Neural progenitor cell (in vitro differentiated cells): Measurements from ENCODE around the gene LRP1B. TPM values are rescaled to one million over a fixed set of nuclear protein-coding genes. Genes with fewer than 3 reads are reported as not detected.

Experiments
- DNase-seq: peaks from one replicate; pipeline ENCODE4 v3.0.0-alpha.2; 2016; ENCODE audit warnings: low spot score
- H2AFZ ChIP-seq: fragments of 200-600 bp; sonication (generic); replicated peaks from 2 replicates; pipeline ENCODE4 v1.6.1; 2016; ENCODE audit warnings: antibody characterized with exemption
- H3F3A ChIP-seq: fragments of 200-600 bp; sonication (generic); 2 replicates; pipeline ENCODE4 v1.6.1; 2016; ENCODE audit warnings: antibody characterized with exemption, low read depth
- H3K27ac ChIP-seq: fragments of 200-600 bp; sonication (generic); 2 replicates; pipeline ENCODE4 v1.5.1; 2016; ENCODE audit warnings: mild to moderate bottlenecking
- H3K27me3 ChIP-seq: fragments of 200-600 bp; sonication (generic); 2 replicates; pipeline ENCODE4 v1.6.1; 2016; ENCODE audit warnings: mild to moderate bottlenecking, moderate library complexity
- H3K36me3 ChIP-seq: fragments of 200-600 bp; sonication (generic); 2 replicates; pipeline ENCODE4 v1.5.1; 2016
- H3K4me1 ChIP-seq: fragments of 200-600 bp; sonication (generic); 2 replicates; pipeline ENCODE4 v1.6.1; 2016; ENCODE audit warnings: mixed run types
- H3K4me2 ChIP-seq: fragments of 200-600 bp; sonication (generic); 2 replicates; pipeline ENCODE4 v1.6.1; 2016
- H3K4me3 ChIP-seq: fragments of 200-600 bp; sonication (generic); 2 replicates; pipeline ENCODE4 v1.5.1; 2016
- H3K79me2 ChIP-seq: fragments of 200-600 bp; sonication (generic); 2 replicates; pipeline ENCODE4 v1.6.1; 2016; ENCODE audit warnings: low read depth
- H3K9ac ChIP-seq: fragments of 200-600 bp; sonication (generic); 2 replicates; pipeline ENCODE4 v1.6.1; 2016
- H3K9me3 ChIP-seq: fragments of 200-600 bp; sonication (generic); 2 replicates; pipeline ENCODE4 v1.5.1; 2016; ENCODE audit warnings: low read depth
- H4K20me1 ChIP-seq: fragments of 200-600 bp; sonication (generic); 2 replicates; pipeline ENCODE4 v1.6.1; 2016; ENCODE audit warnings: low read depth
- H3K27ac Mint-ChIP-seq: 3 replicates; pipeline ENCODE4 v1.8.0; 2021; ENCODE audit warnings: mixed read lengths
- H3K27me3 Mint-ChIP-seq: 2 replicates; pipeline ENCODE4 v1.8.0; 2022; ENCODE audit warnings: low read depth, mild to moderate bottlenecking, inconsistent platforms, moderate library complexity, mixed read lengths; ENCODE audit not compliant: insufficient read depth
- H3K36me3 Mint-ChIP-seq: 3 replicates; pipeline ENCODE4 v1.8.0; 2021; ENCODE audit warnings: mixed read lengths
- H3K4me1 Mint-ChIP-seq: 3 replicates; pipeline ENCODE4 v1.8.0; 2021; ENCODE audit warnings: mixed read lengths
- H3K4me3 Mint-ChIP-seq: 3 replicates; pipeline ENCODE4 v1.8.0; 2021; ENCODE audit warnings: mild to moderate bottlenecking, moderate library complexity, mixed read lengths
- H3K9me3 Mint-ChIP-seq: 3 replicates; pipeline ENCODE4 v1.8.0; 2020; ENCODE audit warnings: mixed read lengths
- EZH2 ChIP-seq: fragments of 200-600 bp; sonication (generic); IDR thresholded peaks from 2 replicates; pipeline ENCODE4 v1.6.1; 2017; ENCODE audit warnings: antibody characterized with exemption, mild to moderate bottlenecking, moderate library complexity
- EZH2phosphoT487 ChIP-seq: fragments of 200-600 bp; sonication (generic); IDR thresholded peaks from 2 replicates; pipeline ENCODE4 v1.6.1; 2017; ENCODE audit warnings: antibody characterized with exemption
- total RNA-seq: library from RNA; depleted of rRNA; stranded (reverse); fragments of >200 nt; gene quantifications from 2 replicates; pipeline ENCODE4 v1.2.3, GENCODE V29; 2015; ENCODE audit warnings: low replicate concordance
- TF ChIP-seq, protein P1 (sequence below): fragments of 200-600 bp; sonication (generic); IDR thresholded peaks from 2 replicates; pipeline ENCODE4 v1.5.1; 2017; ENCODE audit warnings: antibody characterized with exemption, mild to moderate bottlenecking

Gene LRP1B
- total RNA-seq, 1 donor from 2014 or later = not detected

DNA sequence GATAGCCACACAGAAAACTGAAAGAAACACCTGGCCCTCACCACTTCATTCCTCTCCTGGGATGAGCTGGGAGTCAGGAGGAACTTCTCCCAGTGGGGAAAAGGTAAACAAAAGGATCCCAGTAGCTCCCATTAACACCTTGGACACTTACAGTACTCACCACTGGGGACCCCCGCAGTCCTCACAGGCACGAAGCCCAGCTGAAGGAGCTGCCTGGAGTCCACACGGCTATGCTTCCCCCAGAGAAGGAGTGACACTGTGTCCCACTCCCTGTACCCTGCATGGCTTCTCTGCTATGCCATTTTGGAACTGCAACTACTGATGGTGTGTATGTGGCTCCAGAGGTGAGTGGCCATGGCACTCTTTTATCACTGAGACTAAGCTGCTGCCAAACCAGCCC lies 1565.1 kb downstream of the LRP1B start:
- no peaks in the 10 kb centered on the region for H3K4me1 ChIP-seq
- Mint-ChIP-seq H3K4me1 (no peaks in the 10 kb centered on the region), H3K27ac (no peak overlapping the region), H3K4me3 (no peak overlapping the region), H3K9me3 (no peaks in the 10 kb centered on the region), H3K27me3 (no peaks in the 10 kb centered on the region), H3K36me3 (no peaks in the 10 kb centered on the region)
- DNase-seq = no peak
- H2AFZ ChIP-seq = no peak overlapping the region
- H3K79me2 ChIP-seq = no peaks in the 10 kb centered on the region
- no peak overlapping the region for H3K4me3 ChIP-seq
- H3K27ac ChIP-seq = no peak overlapping the region
- H3K9ac ChIP-seq = no peak overlapping the region
- no peaks in the 10 kb centered on the region for H3F3A ChIP-seq
- no peak overlapping the region for H3K4me2 ChIP-seq
- TF ChIP-seq EZH2 (no peak), EZH2phosphoT487 (no peak)
- TF ChIP-seq, protein P1, sequence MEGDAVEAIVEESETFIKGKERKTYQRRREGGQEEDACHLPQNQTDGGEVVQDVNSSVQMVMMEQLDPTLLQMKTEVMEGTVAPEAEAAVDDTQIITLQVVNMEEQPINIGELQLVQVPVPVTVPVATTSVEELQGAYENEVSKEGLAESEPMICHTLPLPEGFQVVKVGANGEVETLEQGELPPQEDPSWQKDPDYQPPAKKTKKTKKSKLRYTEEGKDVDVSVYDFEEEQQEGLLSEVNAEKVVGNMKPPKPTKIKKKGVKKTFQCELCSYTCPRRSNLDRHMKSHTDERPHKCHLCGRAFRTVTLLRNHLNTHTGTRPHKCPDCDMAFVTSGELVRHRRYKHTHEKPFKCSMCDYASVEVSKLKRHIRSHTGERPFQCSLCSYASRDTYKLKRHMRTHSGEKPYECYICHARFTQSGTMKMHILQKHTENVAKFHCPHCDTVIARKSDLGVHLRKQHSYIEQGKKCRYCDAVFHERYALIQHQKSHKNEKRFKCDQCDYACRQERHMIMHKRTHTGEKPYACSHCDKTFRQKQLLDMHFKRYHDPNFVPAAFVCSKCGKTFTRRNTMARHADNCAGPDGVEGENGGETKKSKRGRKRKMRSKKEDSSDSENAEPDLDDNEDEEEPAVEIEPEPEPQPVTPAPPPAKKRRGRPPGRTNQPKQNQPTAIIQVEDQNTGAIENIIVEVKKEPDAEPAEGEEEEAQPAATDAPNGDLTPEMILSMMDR = no peak
- H3K36me3 ChIP-seq = no peaks in the 10 kb centered on the region
- H3K27me3 ChIP-seq = no peaks in the 10 kb centered on the region
- no peaks in the 10 kb centered on the region for H4K20me1 ChIP-seq
- H3K9me3 ChIP-seq = no peaks in the 10 kb centered on the region

DNA sequence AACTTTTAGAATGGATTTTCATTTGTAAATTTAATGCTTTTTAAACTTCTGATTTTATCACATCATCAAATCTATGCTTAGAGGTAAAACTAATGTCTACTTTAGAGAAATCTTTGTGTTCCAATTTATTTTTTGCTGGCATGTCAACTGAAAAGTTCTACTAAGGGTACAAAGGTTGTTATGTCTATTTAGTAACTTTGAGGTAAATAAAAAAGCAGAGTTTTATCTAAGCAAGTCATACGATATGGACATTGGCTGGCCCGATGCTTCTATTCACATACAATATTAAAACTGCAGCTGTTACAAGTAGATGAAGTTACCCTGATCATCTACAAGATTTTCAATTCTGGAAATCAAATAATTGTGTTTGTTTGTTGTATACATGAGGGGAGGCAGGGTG lies 1575.1 kb downstream of the LRP1B start:
- Histone ChIP-seq H3K4me3 (no peak overlapping the region), H3F3A (no peaks in the 10 kb centered on the region), H4K20me1 (no peaks in the 10 kb centered on the region), H3K9ac (no peak overlapping the region), H3K27me3 (no peaks in the 10 kb centered on the region), H2AFZ (no peak overlapping the region), H3K4me2 (no peak overlapping the region), H3K4me1 (no peaks in the 10 kb centered on the region), H3K9me3 (no peaks in the 10 kb centered on the region), H3K27ac (no peak overlapping the region), H3K36me3 (no peaks in the 10 kb centered on the region), H3K79me2 (no peaks in the 10 kb centered on the region)
- no peak overlapping the region for H3K4me3 Mint-ChIP-seq
- TF ChIP-seq EZH2 (no peak), EZH2phosphoT487 (no peak)
- TF ChIP-seq, protein P1 = no peak
- H3K4me1 Mint-ChIP-seq = peaks cover 6% of the 10 kb centered on the region
- H3K36me3 Mint-ChIP-seq = no peaks in the 10 kb centered on the region
- H3K9me3 Mint-ChIP-seq = no peaks in the 10 kb centered on the region
- DNase-seq = no peak
- no peak overlapping the region for H3K27ac Mint-ChIP-seq
- no peaks in the 10 kb centered on the region for H3K27me3 Mint-ChIP-seq

DNA sequence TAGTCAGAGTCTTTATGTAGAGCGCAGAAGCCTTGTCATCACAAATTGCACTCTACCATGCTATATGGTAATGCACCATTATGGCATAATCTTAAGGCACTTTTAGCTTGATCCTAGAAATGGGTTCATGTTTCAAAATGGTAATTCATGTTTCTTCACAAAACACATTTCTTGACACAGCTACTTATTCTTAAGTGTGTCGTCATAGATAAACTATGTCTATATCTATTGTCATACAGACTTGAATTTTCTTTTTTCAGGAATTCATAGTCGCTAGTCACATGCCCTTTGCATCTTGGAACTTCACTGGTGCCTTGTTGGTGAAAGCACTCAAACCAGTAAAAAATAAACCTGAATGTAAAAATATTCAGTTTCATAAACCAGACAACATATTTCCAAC lies 1578.2 kb downstream of the LRP1B start:
- no peaks in the 10 kb centered on the region for H3K9me3 Mint-ChIP-seq
- Histone ChIP-seq H3K4me1 (no peaks in the 10 kb centered on the region), H3K4me3 (no peak overlapping the region), H3K9me3 (no peaks in the 10 kb centered on the region), H3K27me3 (no peaks in the 10 kb centered on the region), H3K36me3 (no peaks in the 10 kb centered on the region), H2AFZ (no peak overlapping the region), H4K20me1 (no peaks in the 10 kb centered on the region), H3K9ac (no peak overlapping the region), H3K79me2 (no peaks in the 10 kb centered on the region), H3F3A (no peaks in the 10 kb centered on the region), H3K27ac (no peak overlapping the region), H3K4me2 (no peak overlapping the region)
- H3K27me3 Mint-ChIP-seq = no peaks in the 10 kb centered on the region
- H3K36me3 Mint-ChIP-seq = no peaks in the 10 kb centered on the region
- no peak overlapping the region for H3K27ac Mint-ChIP-seq
- H3K4me1 Mint-ChIP-seq = peaks cover 6% of the 10 kb centered on the region
- TF ChIP-seq, protein P1 = no peak
- no peak for TF ChIP-seq EZH2
- TF ChIP-seq EZH2phosphoT487 = no peak
- no peak overlapping the region for H3K4me3 Mint-ChIP-seq
- DNase-seq = no peak

DNA sequence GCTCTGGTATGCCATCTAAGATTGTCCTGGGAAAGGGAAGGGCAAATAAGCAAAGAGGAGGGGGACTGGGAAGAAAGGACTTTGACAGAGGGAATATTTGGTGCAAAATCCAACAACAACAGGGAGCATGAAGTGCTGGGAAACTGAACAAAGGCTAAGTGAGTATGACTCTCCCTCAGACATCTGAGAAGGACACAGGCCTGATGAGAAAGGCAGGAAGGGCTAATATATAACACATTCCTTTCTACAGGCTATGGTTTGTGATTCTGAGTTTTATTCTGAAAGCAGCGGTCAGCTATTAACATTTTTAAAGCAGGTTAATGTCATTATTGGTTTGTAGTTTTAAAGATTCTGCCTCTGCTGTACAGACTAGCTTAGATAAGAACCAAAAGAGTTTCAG lies 1579.5 kb downstream of the LRP1B start:
- no peak overlapping the region for H3K4me3 ChIP-seq
- H3K27ac ChIP-seq = no peak overlapping the region
- TF ChIP-seq EZH2 = no peak
- no peak for TF ChIP-seq EZH2phosphoT487
- TF ChIP-seq, protein P1 = no peak
- H2AFZ ChIP-seq = peak overlapping the region; percentile 48
- Mint-ChIP-seq H3K27me3 (no peaks in the 10 kb centered on the region), H3K4me1 (peaks cover 6% of the 10 kb centered on the region), H3K9me3 (no peaks in the 10 kb centered on the region), H3K4me3 (no peak overlapping the region), H3K27ac (peak overlapping the region; percentile 35), H3K36me3 (no peaks in the 10 kb centered on the region)
- H3K9me3 ChIP-seq = no peaks in the 10 kb centered on the region
- no peaks in the 10 kb centered on the region for H3K4me1 ChIP-seq
- no peak for DNase-seq
- no peaks in the 10 kb centered on the region for H4K20me1 ChIP-seq
- H3K36me3 ChIP-seq = no peaks in the 10 kb centered on the region
- H3K79me2 ChIP-seq = no peaks in the 10 kb centered on the region
- H3F3A ChIP-seq = no peaks in the 10 kb centered on the region
- H3K9ac ChIP-seq = no peak overlapping the region
- no peak overlapping the region for H3K4me2 ChIP-seq
- no peaks in the 10 kb centered on the region for H3K27me3 ChIP-seq
